GM10847 (cell line): ENCODE results near the gene LYL1.

Source experiments
- POLR2A ChIP-seq: IDR thresholded peaks from 2 replicates; pipeline ENCODE4 v1.6.1; 2011; ENCODE audit not compliant: insufficient read length; ENCODE audit errors: extremely low read depth

Gene LYL1

GRCh38 chr19:13078381-13078780, 24.3 kb downstream of the LYL1 start:
- TF ChIP-seq POLR2A = no peak

- no peak for TF ChIP-seq POLR2A
Measured at GRCh38 chr19:13077240-13077639, 25.4 kb downstream of the LYL1 start.

- no peak for TF ChIP-seq POLR2A
Measured at GRCh38 chr19:13076787-13077186, 25.9 kb downstream of the LYL1 start.

DNA sequence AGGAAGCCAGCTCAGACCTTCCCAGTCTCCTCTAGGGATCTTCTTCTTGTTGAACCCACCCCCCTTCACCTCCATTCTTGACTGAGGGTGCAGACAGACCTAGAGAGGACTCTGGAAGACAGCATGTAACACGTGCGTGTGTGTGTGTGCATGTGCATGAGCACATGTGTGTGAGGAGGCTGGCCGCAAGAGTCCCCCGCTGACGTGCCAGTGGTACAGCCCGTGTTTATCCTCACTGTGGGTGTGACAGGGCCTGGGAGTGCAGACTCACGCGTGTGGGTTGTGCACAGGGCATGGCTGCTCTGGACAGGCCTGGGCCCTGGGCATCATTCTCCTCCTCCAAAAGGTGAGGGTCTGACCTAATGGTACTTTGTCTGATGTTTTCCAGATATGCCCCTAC, 26.3 kb downstream of the LYL1 start:
- no peak for TF ChIP-seq POLR2A

DNA sequence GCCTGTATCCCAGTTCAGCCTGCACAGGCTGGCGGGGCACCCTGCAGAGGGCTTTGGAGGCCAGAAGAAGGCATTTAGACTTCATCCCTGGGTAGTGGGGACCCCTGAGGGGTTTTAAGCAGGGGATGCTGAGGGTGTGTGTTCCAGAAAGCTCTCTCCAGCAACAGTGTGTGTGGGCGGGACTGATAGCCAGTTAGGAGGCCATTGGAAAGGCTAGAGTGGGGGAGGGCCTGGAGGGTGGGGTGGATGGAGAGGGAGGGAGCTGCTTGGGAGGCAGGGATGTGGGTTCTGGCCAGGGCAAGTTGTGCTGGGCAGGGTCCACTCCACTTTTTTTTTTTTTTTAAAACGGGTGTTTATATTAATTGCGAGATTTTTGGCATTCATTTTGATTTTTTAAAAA, 28.3 kb downstream of the LYL1 start:
- TF ChIP-seq POLR2A = no peak

DNA sequence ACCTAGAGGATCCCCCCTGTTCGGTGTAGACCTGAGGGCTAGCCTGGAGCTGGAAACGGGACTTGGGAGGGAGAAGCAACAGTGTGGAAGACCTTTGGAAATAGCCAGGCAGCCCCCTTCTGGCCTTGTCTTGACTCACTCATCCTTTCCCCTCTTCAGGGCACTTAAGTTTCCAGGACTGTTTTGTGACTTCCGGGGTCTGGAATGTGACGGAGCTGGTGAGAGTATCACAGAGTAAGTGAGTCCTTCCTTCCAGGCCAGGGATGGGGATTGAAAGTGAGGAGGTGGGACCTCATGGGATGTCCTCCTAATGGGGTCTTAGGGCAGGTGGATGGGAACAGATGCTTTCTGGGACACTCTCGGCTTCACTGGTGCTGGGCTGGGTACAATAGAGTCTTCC, 29.4 kb downstream of the LYL1 start:
- no peak for TF ChIP-seq POLR2A

- no peak for TF ChIP-seq POLR2A
Measured at GRCh38 chr19:13072188-13072908, 30.3 kb downstream of the LYL1 start.

DNA sequence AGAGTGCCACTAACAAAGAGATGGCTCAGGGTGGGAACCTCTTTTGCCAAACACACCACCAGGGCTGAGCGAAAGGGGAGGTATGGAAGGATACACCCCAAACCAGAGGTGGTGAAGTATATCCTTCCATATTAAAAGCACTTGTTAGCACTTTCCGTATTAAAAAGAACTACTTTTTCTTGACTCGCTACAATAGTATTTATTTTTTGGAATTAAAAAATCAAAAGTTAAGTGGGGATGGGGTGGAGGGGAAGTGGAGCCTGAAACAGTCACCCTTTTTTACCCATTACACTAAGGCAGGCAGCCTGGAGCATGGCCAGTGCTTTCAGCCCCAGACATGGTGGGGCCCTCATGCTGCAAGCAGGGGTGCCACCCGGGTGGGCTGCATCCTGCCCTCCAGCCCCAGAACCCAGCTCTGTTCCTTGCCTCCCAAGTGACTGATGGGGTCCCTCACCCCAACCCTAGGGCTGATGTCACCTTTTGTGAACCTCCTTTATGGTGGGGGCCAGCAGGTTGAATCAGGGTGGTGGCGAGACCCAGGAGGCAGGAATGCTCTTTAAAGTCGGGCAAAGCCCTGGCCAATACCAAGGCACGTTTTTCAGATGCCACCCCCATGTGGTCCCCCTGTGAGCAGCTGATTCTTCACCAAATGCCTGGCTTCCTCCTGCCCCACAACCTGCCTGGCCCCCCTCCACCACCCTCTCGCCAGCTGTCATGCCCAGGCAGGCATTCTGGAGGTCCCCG, 31.0 kb downstream of the LYL1 start:
- no peak for TF ChIP-seq POLR2A

DNA sequence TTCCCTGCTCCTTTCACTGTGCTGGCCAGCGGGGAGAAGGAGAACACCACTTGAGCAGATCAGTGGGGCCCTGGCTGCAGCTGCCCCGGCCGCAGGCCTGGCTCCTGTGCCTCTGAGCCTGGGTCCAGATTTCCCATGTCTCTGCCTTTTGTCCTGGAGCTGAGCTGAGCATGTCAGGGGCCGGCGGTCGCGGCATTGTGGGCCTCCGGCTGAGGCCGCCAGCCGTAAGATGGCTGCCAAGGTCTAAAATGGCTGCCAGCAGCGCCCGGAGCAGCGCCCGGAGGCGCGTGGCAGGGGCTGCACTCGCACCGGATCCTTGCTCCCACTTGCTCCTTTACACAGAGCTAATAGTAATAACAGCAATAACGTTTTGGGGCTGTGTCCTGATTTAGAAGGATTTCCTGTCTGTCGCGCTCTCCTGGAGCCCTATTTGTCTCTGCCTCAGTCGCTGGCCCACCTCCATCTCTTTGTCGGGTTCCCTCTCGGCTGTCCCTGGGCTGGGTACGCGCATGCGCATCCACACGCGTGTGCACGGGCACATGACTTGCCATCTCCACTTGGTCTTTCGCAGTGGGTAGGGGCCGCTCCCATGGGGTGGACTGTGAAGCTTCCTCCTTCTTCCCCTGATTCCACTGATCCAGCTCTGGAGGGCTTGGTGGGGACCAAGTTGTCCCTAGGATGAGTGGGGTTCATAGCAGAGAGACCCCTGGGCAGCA, 32.1 kb downstream of the LYL1 start:
- no peak for TF ChIP-seq POLR2A

GRCh38 chr19:13069415-13070359, 33.0 kb downstream of the LYL1 start:
- TF ChIP-seq POLR2A = no peak

DNA sequence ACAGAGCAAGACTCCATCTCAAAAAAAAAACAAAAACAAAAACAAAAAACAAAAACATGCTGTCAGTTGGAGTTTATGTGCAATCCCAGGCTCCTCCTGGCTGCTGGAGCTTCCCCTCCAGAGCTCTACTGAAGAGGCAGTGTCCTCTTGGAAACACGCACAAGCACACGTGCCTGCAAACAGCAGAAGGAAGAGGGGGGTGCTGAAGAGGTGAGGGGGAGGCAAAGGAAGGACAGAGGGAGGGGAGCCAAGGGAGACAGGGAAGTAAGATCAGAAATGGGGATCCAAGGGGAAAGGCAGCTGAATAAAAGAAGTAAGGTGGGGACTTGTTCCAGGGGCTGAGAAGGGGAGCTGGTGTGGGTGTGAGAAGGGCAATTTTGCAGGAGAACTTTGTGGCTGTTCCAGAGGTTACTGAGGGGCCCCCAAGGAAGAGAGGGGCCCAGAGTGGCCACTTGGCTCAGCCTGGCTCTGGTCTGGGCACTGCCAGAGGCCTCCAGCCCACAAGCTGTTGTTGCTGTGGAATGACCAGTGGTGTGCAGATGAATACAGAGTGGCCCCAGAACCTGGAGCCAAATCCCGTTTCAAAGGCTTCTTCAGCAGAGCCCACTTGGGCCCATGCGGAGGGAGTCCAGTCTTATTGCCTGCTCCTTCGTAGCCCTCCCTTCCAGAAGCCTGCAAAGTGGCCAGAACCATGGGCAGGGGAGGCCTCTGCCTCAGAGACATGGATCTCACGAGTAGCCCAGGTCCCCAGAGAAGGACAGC, 34.4 kb downstream of the LYL1 start:
- TF ChIP-seq POLR2A = no peak

- TF ChIP-seq POLR2A = no peak
Measured at GRCh38 chr19:13066933-13067807, 35.5 kb downstream of the LYL1 start.

- no peak for TF ChIP-seq POLR2A
Measured at GRCh38 chr19:13066226-13066625, 36.4 kb downstream of the LYL1 start.
